ENCODE results near the gene TUBG2. TPM values are rescaled to one million over a fixed set of nuclear protein-coding genes. Genes with fewer than 3 reads are reported as not detected.

The TUBG2 gene
- total RNA-seq, 4 donors from 2014 or later = 20.4 to 38.7 (median 24.4) TPM

GRCh38 chr17:42675348-42675964, 16.4 kb downstream of the TUBG2 start:
- TF ChIP-seq POLR2A (IDR thresholded peaks at IDR 0.05) = no peak
- TF ChIP-seq CTCF (IDR thresholded peaks at IDR 0.05) = no peak
- H3K27ac ChIP-seq = peak overlapping the region; percentile 61 to 88 (median 72)
- H3K4me1 ChIP-seq = peaks cover 37 to 47% of the 10 kb centered on the region in 2 donors
- 2 to 6% methylated on average over 11 to 14 of the region's 27 CpGs for WGBS, 2 donors
- H3K9me3 ChIP-seq = no peaks in the 10 kb centered on the region
- intact Hi-C loops (cut with DNase I) = loop anchor here (5.0 kb wide), 1 partner anchor 98 kb away; the partner anchor contains the start of gene PSMC3IP
- H3K36me3 ChIP-seq = peaks cover 24 to 26% of the 10 kb centered on the region in 2 donors
- DNase-seq = peak; percentile 65 to 67
- H3K4me3 ChIP-seq (replicated peaks in 1 of 3) = peak overlapping the region; percentile 64 to 90 (median 69)
- H3K27me3 ChIP-seq = no peaks in the 10 kb centered on the region

DNA sequence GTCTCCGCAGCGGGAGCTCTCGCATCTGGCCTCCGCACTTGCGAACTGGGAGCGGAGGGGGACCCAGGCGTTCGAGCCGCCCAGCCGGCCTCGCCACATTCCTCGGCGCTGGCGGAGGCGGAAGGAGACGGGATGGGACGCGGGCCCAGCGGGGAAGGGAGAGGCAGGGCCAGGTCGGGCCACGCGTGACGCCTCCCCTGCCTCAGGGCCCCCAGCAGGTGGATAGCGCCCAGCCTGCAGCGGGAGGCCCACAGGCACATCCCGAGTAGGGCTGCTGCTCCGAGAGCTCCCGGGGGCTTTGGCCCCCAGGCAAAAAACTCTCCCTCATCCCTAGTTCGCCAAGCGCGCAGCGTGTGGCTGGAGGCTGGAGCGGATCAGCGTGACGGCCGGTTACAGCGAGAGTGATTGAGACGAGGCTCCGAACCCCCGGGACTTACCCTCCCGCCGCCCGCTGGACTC, 16.9 kb downstream of the TUBG2 start:
- 0% methylated on average over 1 to 7 of the region's 43 CpGs for WGBS, 2 donors
- intact Hi-C loops (cut with DNase I) = loop anchor here (5.0 kb wide), 1 partner anchor 99 kb away; the partner anchor contains the start of gene PSMC3IP

DNA sequence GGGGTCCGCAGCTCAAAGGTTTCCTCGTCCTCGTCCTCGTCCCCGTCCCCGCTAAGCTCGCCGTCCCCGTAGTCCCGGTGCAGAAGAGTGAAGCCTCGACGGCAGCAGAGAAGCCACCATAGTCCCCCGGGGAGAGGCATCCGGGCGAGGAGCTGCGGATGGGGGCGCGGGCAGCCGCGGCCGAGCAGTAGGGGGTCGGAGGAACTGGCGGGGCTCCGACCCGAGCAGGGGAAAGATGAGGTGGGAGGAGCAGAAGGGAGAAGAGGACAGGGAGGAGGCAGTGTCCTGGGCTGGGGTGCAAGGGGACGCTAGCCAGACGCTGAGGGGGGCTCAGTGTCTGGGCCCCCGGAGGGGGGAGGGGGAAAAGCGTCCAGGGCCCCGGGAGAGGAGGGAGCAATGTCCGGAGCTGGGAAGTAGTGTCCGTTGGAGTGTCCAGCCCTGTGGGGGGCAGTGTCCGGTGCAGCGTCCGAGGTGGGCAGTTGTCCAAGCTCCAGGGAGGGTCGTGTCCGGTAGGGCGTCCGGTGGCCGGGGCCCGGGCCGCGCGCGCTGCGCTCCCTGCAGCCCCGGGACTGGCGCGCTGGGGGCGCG, 17.4 kb downstream of the TUBG2 start, which contains the start of gene PLEKHH3:
PLEKHH3 (minus strand) TSS at position 571 of the 588 bp plus-strand sequence; CDS start at position 140, 431 bp downstream.
- H3K9me3 ChIP-seq = no peaks in the 10 kb centered on the region
- peaks cover 14 to 15% of the 10 kb centered on the region in 2 donors for H3K36me3 ChIP-seq
- intact Hi-C loops (cut with DNase I) = loop anchor here (5.0 kb wide), 1 partner anchor 99 kb away; the partner anchor contains the start of gene PSMC3IP
- peaks cover 37 to 49% of the 10 kb centered on the region in 2 donors for H3K4me1 ChIP-seq
- H3K27ac ChIP-seq = peak within 1 kb of the TSS; percentile 94 to 96 (median 94)
- WGBS, 2 donors = 0 to 1% methylated on average over 28 to 31 of the region's 51 CpGs
- no peak for DNase-seq
- H3K27me3 ChIP-seq = no peaks in the 10 kb centered on the region
- peak within 1 kb of the TSS; percentile 64 to 90 (median 69) for H3K4me3 ChIP-seq (replicated peaks in 1 of 3)
- peak in 1 of 2 donors; percentile 84 for TF ChIP-seq POLR2A (IDR thresholded peaks at IDR 0.05)
- peak in 2 of 6 experiments; percentile 11 to 18 for TF ChIP-seq CTCF (IDR thresholded peaks at IDR 0.05)

More for the DNA sequence above, 16.9 kb downstream of the TUBG2 start:
- TF ChIP-seq CTCF (IDR thresholded peaks at IDR 0.05) (peak in 1 of 6 experiments; percentile 23), POLR2A (IDR thresholded peaks at IDR 0.05) (peak in 1 of 2 donors; percentile 28)
- H3K27ac ChIP-seq = peak overlapping the region; percentile 61 to 88 (median 72)
- H3K36me3 ChIP-seq = peaks cover 19 to 20% of the 10 kb centered on the region in 2 donors
- H3K9me3 ChIP-seq = no peaks in the 10 kb centered on the region
- DNase-seq = peak; percentile 67 to 74
- H3K27me3 ChIP-seq = no peaks in the 10 kb centered on the region
- peaks cover 37 to 48% of the 10 kb centered on the region in 2 donors for H3K4me1 ChIP-seq
- H3K4me3 ChIP-seq (replicated peaks in 1 of 3) = peak overlapping the region; percentile 64 to 90 (median 69)

- H3K4me3 ChIP-seq (replicated peaks in 1 of 3) = peak overlapping the region; percentile 21 to 90 (median 42)
- no peaks in the 10 kb centered on the region for H3K27me3 ChIP-seq
- no peaks in the 10 kb centered on the region for H3K9me3 ChIP-seq
- 4 to 5% methylated on average over 16 to 30 of the region's 33 CpGs for WGBS, 2 donors
- intact Hi-C loops (cut with DNase I) = loop anchor here (5.0 kb wide), 1 partner anchor 100 kb away; the partner anchor contains the start of gene PSMC3IP
- no peak for TF ChIP-seq CTCF (IDR thresholded peaks at IDR 0.05)
- no peak for TF ChIP-seq POLR2A (IDR thresholded peaks at IDR 0.05)
- peak; percentile 100 for DNase-seq
- peaks cover 40 to 54% of the 10 kb centered on the region in 2 donors for H3K4me1 ChIP-seq
- peak overlapping the region; percentile 94 to 96 (median 94) for H3K27ac ChIP-seq
- H3K36me3 ChIP-seq = peaks cover 7 to 8% of the 10 kb centered on the region in 2 donors
Observed at GRCh38 chr17:42677012-42677857, 18.2 kb downstream of the TUBG2 start.

Measured in thyroid gland (tissue), 4 donors.